ENCODE data around the gene PRCC. TPM values are rescaled to one million over a fixed set of nuclear protein-coding genes. Genes with fewer than 3 reads are reported as not detected.

PRCC gene
- total RNA-seq, 1 donor from 2014 or later = 9.2 TPM

- no peak for FAIRE-seq
- TF ChIP-seq, protein P1, sequence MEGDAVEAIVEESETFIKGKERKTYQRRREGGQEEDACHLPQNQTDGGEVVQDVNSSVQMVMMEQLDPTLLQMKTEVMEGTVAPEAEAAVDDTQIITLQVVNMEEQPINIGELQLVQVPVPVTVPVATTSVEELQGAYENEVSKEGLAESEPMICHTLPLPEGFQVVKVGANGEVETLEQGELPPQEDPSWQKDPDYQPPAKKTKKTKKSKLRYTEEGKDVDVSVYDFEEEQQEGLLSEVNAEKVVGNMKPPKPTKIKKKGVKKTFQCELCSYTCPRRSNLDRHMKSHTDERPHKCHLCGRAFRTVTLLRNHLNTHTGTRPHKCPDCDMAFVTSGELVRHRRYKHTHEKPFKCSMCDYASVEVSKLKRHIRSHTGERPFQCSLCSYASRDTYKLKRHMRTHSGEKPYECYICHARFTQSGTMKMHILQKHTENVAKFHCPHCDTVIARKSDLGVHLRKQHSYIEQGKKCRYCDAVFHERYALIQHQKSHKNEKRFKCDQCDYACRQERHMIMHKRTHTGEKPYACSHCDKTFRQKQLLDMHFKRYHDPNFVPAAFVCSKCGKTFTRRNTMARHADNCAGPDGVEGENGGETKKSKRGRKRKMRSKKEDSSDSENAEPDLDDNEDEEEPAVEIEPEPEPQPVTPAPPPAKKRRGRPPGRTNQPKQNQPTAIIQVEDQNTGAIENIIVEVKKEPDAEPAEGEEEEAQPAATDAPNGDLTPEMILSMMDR (IDR thresholded peaks at IDR 0.05; ENCODE audit: insufficient read depth, low read length, severe bottlenecking) = no peak
- Histone ChIP-seq H3K4me3 (ENCODE audit: low read depth, low read length) (no peak overlapping the region), H3K27me3 (ENCODE audit: control insufficient read depth, insufficient read depth, low read length) (peaks cover 23% of the 10 kb centered on the region), H3K36me3 (ENCODE audit: control insufficient read depth, insufficient read depth, low read length) (no peaks in the 10 kb centered on the region)
- DNase-seq (ENCODE audit: low read depth) = no peak
These were observed 72.2 kb downstream of the PRCC start for GRCh38 chr1:156839426-156840109.

DNA sequence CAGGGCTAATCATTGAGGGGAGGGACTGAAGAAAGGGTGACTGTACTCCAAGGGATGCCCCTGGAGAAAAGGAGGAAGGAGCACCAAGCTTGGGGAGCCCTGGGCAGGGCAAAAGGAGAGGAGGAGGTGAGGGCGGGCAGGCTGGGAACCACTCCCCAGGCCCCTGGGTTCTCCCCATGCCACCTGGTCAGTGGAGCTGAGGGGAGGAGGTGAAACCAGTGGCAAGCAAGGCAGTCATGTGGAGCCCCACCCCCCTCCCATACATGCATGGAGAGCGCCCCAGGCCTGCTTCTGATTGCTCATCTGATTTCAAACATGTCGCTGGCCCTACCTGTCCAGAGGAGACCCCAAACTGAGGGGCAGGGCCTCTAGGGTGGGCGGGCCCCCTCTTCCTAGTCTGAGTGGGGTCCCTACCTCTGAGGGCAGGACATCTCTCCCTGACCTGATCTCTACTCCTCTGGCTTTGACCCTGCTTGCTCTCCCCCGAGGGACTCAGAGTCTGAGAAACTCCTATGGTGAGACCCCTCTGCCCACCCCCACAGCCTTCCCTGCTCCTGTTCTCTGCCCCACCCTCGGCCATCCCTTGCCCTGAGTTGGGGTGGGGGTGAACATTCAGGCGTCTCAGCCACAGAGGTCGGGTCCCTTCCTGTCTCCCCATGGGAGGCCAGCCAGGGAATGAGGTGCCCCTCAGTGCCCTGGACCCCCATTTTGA, 73.0 kb downstream of the PRCC start:
- no peak for DNase-seq (ENCODE audit: low read depth)
- Histone ChIP-seq H3K4me3 (ENCODE audit: low read depth, low read length) (no peak overlapping the region), H3K27me3 (ENCODE audit: control insufficient read depth, insufficient read depth, low read length) (peaks cover 28% of the 10 kb centered on the region), H3K36me3 (ENCODE audit: control insufficient read depth, insufficient read depth, low read length) (no peaks in the 10 kb centered on the region)
- TF ChIP-seq, protein P1 (IDR thresholded peaks at IDR 0.05; ENCODE audit: insufficient read depth, low read length, severe bottlenecking) = no peak
- no peak for FAIRE-seq

- no peaks in the 10 kb centered on the region for H3K36me3 ChIP-seq (ENCODE audit: control insufficient read depth, insufficient read depth, low read length)
- TF ChIP-seq, protein P1 (IDR thresholded peaks at IDR 0.05; ENCODE audit: insufficient read depth, low read length, severe bottlenecking) = no peak
- DNase-seq (ENCODE audit: low read depth) (no peak), FAIRE-seq (no peak)
- no peak overlapping the region for H3K4me3 ChIP-seq (ENCODE audit: low read depth, low read length)
- peaks cover 31% of the 10 kb centered on the region for H3K27me3 ChIP-seq (ENCODE audit: control insufficient read depth, insufficient read depth, low read length)
These were observed 73.6 kb downstream of the PRCC start for GRCh38 chr1:156840898-156841279.

DNA sequence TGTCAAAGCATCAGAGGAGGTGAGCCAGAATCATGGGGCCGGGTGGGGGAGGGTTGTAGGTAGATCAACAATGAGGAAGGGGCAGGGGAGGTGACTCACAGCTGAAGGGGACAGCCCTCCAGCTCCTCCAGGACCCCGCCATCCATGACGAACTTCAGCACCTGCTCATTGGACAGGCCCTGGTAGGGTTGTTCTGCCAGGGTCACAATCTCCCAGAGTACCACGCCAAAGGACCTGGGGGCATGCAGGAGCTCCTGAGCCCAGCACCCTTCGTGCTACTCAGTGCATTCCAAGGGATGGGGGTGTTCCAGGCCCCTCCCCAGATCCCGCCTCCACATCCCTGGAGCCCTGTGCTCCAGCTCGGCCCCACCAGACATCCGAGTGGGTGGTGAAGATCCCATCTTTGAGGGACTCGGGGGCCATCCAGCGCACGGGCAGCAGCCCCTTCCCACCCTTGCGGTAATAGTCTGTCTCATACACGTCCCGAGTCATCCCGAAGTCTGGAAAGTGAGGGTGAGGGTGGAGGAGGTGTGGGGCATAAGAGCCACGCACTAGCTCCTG, 74.0 kb downstream of the PRCC start:
- Histone ChIP-seq H3K27me3 (ENCODE audit: control insufficient read depth, insufficient read depth, low read length) (peaks cover 32% of the 10 kb centered on the region), H3K4me3 (ENCODE audit: low read depth, low read length) (no peak overlapping the region), H3K36me3 (ENCODE audit: control insufficient read depth, insufficient read depth, low read length) (no peaks in the 10 kb centered on the region)
- FAIRE-seq = no peak
- no peak for DNase-seq (ENCODE audit: low read depth)
- TF ChIP-seq, protein P1 (IDR thresholded peaks at IDR 0.05; ENCODE audit: insufficient read depth, low read length, severe bottlenecking) = no peak

GRCh38 chr1:156842618-156843300, 75.4 kb downstream of the PRCC start:
- peak; percentile 66 for FAIRE-seq
- peaks cover 38% of the 10 kb centered on the region for H3K27me3 ChIP-seq (ENCODE audit: control insufficient read depth, insufficient read depth, low read length)

More at GRCh38 chr1:156842618-156843300, 75.4 kb downstream of the PRCC start:
- DNase-seq (ENCODE audit: low read depth) = no peak
- H3K4me3 ChIP-seq (ENCODE audit: low read depth, low read length) = no peak overlapping the region
- TF ChIP-seq, protein P1 (IDR thresholded peaks at IDR 0.05; ENCODE audit: insufficient read depth, low read length, severe bottlenecking) = no peak
- no peaks in the 10 kb centered on the region for H3K36me3 ChIP-seq (ENCODE audit: control insufficient read depth, insufficient read depth, low read length)

Measured in bronchial epithelial cell (primary cell).